ENCODE results near the gene TMEM108.

TMEM108 gene

DNA sequence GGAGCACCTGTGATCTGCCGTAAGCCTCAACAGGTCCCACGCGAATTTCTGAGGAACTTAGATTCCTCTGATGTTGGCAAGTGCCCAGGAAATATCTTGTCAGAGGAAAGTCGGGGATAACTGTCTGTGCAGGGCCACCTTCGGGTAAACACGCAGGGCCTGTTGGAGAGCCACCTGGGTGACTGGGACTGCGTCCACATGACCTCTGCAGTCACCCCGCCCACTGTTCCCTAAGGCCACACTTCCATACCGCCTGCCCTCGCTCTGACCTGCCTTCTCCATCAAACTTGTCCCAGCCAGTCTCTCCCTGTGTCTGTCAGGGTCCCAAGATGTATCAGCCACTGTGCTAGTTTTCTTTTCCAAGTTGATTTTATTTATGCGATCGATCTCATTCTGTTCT lies 390.4 kb downstream of the TMEM108 start:
- DNase-seq: no peak

DNA sequence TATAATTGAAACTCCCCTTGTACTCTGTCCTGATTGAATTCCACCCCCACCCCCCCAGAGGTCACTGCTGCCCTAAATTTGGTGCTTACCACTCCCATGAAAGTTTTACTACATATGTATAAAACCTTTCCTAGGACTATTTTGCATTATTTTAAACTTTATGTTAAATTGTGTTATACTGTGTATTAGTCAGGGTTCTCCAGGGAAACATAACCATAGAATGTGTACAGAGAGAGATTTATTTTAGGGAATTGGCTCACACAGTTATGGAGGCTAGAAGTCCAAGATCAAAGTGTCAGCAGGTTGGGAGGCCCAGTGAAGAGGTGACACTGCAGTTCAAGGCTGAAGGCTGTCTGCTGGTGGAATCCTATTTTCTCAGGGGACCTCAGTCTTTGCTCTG lies 390.9 kb downstream of the TMEM108 start:
- DNase-seq: no peak

DNA sequence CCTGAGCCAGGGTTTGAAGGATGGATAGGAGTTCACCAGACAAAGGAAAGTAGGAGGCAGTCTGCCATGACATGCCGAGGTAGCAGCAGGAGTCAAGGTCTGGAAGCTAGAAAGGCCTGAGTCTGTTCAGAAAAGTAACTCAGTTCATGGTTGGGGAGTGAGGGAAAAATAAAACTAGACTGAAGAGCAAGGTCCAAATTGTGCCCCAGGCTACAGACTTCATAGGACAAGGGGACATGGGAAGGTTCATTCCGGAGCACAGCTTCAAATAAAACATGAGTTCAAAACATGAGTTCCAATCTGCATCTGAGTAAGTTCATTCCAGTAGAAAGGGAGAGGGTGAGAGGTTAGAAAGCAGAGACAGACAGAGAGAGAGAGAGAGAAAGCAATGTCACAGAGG lies 401.4 kb downstream of the TMEM108 start:
- no peak for DNase-seq

DNA sequence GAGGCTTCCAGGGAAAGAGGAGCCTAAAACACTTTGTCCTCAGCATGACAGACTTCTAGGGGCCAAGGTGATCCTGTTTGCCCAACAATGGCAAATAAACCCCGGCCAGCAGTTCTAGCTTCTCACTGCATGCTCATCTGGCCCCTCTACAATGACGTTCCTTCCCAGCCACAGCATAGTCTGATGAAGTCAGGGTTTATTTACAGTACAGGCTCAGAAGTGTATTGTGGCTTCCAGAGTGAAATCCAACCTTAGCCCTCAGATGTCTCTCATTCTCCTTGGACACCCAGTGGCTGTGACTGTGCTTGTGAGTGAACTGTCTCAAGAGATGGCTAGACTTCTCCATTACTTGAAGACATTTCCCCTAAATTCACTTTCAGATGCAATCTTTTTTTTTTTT lies 402.5 kb downstream of the TMEM108 start:
- DNase-seq: no peak

DNA sequence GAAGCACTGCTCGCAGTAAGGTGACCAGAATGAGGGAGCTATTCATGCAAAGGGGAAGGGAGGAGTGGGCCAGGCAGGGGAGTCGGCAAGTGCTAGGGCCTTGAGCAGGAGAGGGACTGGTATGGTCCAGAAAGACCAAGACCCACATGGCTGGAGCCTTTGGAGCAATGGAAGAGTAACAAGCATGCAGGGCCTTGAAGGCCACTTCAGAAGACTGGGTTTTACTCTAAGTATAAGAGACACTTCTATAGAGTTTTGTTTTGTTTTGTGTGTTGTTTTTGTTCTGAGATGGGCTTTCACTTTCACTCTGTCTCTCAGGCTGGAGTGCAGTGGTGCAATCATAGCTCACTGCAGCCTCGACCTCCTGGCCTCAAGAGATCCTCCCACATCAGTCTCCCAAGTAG lies 403.7 kb downstream of the TMEM108 start:
- no peak for DNase-seq

DNA sequence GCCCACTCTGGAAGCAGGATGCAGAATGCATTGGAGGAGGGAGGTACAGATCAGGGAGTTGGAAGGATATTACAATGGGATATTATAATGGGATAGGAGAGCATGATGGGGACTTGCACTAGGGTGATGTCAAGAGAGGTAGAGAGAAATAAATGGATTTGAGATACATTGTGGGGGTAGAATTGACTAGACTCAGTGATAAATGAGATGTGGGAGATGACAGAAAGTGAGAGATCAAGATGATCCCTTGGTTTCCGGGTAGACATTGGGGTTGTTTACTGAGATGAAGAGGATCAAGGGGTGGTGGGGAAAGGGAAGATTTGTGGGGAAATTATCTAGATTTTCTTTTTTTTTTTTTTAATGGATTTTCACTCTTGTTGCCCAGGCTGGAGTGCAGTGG lies 404.3 kb downstream of the TMEM108 start:
- DNase-seq: no peak

DNA sequence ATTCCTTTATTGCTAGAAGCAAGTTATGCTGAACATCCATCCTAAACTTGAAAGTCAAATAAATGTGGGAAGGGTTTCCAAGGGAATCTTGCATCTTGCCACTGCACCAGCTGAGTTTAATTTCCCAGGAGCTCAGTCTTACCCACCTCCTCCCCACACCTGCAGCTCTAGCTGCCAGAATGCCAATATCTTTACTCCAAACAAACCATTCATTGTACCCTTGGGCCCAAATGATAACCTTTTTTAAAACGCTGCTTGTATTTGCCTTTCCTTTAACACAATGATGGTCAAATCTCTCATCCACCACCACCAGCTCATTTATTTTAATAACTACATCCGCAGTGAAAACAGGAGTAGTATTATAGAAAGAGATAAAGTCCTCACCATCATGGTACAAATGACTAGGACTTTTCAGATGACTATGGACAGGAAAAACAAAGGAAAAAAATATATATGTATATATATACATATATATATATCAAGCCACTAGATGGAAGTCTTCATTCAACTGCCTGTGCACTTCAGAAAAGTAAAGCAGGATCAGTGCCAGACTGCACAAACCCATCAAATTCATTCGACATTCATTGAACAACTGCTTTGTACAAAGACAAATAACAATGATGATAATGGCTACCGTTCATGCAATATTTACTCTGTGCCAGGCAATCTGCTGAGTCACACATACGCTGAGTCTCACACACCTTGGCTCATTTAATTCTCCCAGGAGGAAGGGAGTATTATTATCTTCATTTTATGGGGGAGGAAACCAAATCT lies 405.6 kb downstream of the TMEM108 start:
- no peak for DNase-seq

DNA sequence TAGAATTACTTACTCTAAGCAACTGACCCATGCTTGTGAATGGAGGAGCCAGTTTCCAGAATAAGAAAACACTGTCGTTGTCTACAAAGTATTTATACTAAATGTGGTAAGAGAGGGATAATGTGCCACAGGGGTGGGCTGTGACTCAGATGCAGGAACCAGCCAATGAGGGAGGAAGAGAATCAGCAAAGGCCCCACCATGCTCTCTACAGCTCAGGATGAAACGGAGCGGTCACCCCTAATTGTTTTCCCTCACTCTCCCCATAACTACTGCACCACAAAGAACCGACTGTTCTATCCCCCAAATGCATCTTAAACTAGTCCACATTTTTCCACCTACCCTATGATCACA lies 406.2 kb downstream of the TMEM108 start:
- no peak for DNase-seq

DNA sequence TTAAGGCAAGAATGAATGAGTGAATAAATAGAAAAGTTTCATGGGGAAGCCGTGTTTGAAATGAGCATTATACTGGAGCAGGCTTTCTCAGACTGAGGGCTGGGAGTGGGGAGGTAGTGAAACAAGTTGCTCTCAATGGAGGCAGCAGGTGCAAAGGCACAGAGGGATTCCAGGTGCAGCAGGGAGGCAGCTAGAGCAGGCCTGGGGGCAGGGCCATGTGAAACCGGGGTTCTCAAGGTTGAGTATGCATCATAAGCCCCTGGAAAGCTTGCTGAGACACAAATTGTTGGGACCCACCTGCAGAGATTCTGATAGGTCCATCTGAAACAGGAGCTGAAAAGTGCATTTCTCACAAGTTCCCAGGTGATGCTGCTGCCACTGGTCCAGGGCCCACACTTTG lies 406.9 kb downstream of the TMEM108 start:
- DNase-seq: no peak

Measured in hematopoietic multipotent progenitor cell treated with erythropoietin and hydrocortisone succinate and interleukin-3 and kit ligand, for 4 days (in vitro differentiated cells).